GM19099 (cell line): ENCODE measurements around the gene SYNPO.
A peak's percentile ranks its signal among the peaks of the same experiment; 100 is the strongest.

Source experiments
- POLR2A ChIP-seq: IDR thresholded peaks from 3 replicates; pipeline ENCODE4 v1.6.1; 2011; ENCODE audit warnings: low read depth; ENCODE audit not compliant: insufficient read length; ENCODE audit errors: extremely low read depth

Gene SYNPO

DNA sequence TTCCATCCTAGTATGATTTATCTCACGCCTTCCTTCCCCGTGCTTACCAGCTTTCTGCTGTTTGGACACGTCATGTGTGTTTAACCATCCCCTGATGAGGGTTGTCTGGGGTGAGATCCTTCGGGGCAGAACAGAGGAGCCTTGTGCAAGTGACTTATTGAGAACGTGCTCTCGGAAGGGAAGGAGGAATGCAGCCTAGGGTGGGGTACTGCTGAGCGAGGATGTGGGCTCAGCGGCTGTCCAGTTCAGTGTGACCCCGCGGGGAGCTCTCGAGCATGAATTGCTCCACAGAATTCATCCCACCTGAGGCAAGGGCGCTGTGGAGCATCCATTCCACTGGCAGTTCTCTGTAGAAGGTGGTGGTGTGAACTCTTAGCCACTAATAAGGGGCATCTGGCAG is 24.6 kb downstream of the SYNPO start:
- TF ChIP-seq POLR2A: no peak

DNA sequence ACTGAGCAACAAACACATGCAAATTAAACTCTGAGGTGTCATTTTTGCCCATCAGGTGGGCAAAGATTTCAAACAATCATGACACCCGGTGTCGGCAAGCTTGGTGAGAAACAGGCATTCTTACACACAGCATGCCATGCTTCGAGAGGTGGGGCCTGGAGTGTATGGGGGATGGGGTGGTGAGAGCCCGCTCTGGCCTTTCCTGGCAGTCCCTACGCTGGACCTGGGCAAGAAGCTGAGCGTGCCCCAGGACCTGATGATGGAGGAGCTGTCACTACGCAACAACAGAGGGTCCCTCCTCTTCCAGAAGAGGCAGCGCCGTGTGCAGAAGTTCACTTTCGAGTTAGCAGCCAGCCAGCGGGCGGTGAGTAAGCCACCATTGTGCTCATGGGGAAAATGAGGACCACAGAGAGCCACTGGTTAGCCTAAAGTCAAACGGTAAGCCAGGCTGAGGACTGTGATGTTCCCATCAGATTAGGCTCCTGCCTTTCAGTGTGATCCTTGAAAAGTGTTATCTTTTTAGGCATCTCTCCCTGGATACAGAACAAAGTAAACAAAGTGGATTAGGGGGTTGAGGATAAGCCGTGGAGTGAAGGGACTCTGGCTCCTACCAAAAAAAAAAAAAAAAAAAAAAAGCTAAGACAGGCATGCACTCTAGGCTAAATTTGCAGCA is 30.0 kb downstream of the SYNPO start:
- no peak for TF ChIP-seq POLR2A

DNA sequence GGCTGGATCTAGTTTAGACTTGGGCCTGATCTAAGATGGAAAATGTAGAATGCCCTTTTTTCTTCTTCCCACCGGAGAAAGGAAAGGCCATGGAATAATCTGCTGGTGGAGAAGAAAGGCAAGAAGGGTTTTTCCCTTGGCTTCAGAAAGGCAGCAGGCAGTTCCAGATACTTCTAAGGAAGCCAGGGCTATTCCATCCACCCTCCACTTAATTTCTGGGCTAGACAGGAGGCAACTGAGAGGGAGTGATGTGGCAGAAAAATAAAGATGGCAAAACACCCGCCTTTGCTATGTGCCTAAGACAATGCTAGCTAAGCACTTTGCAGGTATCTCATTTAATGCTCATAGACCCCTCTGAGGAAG is 30.5 kb downstream of the SYNPO start:
- no peak for TF ChIP-seq POLR2A

DNA sequence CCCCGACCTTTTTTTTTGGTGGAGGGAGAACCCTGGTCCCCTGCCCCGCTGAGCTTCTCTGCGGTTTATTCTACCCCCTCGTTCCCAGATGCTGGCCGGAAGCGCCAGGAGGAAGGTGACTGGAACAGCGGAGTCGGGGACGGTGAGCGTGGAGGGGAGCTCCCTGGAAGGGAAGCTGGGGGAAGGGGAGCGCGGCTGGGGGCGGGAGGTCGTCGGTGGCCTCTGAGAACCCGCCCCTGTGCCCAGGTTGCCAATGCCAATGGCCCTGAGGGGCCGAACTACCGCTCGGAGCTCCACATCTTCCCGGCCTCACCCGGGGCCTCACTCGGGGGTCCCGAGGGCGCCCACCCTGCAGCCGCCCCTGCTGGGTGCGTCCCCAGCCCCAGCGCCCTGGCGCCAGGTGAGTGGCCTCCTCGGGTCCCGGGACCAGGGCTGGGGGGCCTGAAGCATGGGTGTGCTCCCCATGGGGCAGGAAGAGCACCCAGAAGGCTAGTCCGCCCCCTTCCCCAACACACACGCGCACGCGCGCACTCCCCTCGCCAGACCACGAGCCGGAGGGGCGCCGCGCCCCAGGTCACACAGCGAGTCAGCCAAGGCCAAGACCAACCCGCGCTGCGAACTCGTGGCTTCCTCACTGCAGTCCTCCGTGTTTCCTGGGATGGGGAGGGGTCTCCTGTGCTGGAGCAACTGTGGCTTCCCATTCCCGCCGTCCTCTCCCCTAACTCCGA is 31.2 kb downstream of the SYNPO start:
- no peak for TF ChIP-seq POLR2A

DNA sequence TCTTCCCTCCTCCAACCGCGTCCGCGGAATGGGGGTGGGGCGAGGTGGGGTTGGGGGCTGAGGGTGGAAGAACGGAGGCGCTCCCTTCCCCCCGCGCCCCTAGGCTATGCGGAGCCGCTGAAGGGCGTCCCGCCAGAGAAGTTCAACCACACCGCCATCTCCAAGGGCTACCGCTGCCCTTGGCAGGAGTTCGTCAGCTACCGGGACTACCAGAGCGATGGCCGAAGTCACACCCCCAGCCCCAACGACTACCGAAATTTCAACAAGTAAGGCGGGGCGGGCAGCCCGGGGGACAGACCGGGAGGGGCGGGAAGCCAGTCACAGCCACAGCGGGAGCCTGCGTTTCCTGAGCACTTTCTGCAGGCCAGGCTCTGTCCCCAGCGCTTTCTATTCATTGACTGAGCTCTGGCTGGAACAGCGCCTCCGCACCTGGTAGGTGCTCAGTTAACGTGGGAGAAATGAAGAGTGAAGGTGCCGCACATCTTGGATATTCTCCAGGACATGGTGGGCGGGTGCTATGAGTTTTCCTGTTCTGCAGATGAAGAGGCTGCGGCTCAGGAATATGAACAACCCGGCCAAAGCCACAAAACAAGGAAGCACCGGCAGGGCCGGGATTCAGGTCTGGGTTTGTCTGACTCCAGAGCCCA is 31.9 kb downstream of the SYNPO start:
- no peak for TF ChIP-seq POLR2A

DNA sequence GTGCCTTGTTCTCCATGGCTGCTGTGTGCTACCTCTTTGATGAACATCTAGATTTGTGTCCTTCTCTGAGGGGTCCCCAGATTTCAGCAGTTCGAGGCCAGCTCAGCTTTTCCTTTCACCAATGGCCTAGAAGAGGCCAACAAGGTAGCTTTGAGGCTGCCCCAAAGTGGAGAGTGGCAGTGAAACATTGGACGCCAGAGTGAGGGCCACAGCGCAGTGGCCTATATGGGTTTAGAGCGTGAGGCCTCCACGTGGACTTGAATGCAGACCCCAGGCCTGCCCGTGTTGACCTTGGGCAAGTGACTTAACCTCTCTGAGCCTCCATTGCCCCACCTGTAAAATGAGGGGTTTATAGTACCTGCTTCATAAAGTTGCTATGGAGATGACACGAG is 32.4 kb downstream of the SYNPO start:
- no peak for TF ChIP-seq POLR2A

DNA sequence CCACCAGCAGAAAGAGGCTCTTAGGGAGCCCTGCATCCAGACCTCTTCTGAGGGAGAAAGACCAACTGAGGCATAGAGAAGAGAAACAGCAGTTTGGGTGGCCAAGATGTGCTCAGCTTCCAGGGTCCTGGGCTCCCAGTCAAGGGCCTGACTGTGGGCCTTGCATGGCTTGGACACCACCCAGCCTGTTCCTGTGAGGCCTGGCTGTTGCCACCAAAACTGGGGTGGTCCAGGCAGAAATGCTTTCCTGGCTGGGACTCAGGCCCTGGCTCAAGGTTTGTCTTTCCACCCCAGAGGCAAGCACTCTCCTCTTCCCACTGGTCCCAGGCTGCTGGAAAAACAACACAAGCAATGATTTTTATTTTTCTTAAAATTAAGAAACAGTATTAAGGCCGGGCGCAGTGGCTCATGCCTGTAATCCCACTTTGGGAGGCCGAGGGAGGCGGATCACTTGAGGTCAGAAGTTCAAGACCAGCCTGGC is 33.9 kb downstream of the SYNPO start:
- no peak for TF ChIP-seq POLR2A

DNA sequence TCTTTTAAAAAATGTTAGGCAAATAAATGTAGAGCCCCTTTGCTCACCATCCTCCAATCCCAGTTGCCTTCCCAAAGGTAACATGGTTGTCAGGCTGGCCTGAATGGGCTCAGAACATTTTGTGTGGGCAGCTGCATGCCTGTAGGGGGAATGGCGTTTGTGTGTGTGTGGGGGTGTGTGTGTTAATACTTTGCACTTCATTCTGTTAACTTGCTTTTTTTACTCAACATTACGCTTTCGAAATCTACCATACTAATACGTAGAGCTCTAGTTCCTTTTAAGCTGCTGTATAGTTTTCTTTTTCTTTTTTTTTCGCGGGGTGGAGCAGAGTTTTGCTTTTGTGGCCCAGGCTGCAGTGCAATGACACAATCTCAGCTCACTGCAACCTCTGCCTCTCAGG is 34.6 kb downstream of the SYNPO start:
- TF ChIP-seq POLR2A: no peak

DNA sequence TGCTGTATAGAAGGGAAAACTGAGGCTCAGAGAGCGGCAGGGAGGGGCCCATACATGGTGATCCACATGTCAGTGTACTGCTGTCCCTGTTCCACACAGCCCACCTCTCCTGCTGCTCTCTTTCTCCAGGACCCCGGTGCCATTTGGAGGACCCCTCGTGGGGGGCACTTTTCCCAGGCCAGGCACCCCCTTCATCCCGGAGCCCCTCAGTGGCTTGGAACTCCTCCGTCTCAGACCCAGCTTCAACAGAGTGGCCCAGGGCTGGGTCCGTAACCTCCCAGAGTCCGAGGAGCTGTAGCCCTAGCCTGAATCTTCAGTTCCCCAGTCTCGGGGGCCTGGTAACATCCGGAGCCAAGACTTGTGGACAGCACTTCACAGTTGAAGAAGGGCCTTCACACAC is 36.1 kb downstream of the SYNPO start:
- TF ChIP-seq POLR2A: no peak

DNA sequence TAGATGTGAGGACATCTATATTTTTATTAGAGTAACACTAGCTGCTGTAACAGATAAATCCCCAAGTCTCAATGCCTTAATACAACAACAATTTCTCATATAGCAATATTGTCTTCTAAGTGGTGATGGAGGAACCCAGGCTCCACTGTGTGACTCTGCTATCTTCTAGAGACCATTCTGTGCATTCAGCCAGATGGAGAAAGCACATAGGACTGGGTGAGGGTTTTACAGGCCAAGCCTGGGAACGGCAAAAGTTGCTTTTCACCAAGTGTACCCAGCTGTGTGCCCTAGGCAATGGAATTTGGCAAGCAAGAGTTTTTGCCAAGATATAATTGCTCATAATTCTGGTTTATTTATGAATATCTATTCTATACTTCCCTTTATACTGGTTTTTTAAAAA is 48.7 kb downstream of the SYNPO start:
- TF ChIP-seq POLR2A: no peak

DNA sequence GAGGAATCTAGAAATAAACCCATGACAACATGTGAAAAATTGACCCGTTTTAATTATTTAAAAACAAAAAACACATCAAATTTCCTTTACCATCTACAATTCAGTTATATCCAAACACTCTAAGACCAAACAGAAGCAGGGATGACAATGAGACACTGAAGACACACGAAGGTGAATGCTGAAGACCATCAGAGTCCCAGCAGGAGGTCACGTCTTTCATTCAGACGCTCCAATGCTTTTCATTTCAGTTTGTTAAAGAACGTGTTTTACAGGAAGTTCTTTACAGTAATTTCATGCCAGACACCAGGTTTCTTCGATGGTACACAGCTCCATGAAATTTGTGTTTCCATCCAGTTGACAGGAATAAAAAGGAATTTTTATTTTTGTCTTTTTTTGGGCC is 50.3 kb downstream of the SYNPO start:
- no peak for TF ChIP-seq POLR2A

DNA sequence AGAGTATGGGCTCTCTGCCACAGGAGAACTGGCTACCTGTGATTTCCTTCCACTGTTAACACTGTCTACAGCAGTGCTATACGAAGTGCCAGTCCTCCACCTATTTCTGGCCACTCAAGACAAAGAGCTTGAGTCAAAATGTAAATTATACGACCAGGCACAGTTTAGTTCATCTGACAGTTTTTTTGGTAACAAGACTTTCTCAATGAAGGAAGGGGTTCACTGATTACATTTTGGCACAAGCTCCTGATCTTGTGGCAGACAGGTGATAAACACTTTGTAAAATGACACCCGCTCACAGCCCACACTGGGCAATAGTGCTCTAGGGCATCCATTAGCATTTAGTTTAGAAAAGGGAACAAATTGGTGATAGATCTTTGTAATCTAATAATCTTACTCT is 51.8 kb downstream of the SYNPO start:
- no peak for TF ChIP-seq POLR2A

DNA sequence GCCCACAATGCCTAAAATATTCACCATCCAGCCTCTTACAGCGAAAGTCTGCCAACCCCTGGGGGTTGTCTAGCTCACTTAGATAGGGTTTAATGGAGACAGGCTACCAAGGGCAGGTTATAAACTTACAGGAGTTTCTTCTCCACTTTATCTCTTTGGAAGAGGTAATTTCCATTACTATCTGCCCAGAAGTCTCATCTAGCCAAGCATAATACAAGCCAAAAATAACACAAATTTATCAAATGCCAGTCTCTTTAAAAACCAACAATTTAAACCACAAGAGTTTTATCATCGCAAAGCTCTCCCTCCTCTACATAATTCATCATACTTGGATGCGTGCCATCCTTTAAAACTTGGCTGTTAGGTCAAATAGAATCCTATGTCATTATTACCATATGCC is 54.2 kb downstream of the SYNPO start:
- no peak for TF ChIP-seq POLR2A

DNA sequence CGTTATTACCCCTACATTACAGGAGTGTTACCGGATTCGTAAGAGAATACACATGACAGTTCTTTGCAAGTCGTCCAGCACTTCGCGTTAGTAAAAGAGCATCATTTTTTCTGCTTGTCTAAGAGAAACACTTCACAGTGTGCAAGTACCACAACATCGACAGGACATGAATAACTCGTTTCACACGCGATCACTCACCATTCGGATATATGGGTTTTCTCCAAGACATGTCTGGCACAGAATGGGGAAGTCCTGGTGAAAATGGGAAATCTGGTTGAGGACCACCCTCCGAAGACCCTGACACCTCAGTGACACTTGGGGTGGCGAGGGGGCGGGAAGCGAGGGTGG is 59.8 kb downstream of the SYNPO start:
- TF ChIP-seq POLR2A: no peak

DNA sequence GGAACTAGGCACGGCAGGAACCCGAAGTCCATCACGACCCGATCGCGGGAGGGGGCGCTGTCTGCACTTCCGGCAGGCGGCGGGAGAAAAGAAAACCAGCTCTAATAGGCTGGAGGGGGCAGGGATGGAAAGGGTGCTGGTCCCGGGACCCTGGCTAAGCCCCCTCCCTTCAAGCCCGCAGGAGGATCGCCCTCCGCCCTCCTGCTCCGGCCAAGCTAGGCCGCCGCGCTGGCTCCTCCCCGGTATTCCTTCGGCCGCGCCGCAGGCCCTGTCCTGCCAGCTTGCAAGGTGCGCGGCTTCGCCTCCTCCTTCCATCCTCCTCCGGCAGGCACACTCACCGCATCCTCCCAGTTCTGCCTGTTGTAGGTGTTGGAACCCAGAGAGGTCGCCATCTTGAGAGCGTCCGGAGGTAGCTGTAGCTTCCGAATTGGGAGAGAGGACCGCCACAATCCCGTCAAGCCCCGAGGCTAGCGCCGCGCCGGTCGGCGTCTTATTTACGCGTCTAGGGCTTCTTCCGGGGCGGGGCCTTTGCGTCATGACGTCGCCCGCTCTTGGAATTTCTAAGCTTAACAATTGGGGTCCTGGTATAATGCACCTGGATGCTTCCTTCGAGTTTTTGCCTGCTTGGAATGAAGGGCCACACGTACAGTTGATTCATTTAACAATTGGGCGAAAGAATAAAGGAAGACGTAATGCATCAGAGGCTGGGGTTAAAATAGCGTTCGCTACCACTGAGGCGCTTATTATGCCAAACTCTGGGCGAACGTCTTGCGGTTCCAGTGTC is 60.3 kb downstream of the SYNPO start, which contains the start of gene RBM22:
Gene RBM22 (minus strand): TSS at position 469 of the 784 bp plus-strand sequence. CDS start 77 bp downstream, at position 392.
- peak; percentile 85 for TF ChIP-seq POLR2A
